ENCODE measurements around the gene ANKRD33B. TPM values are rescaled to one million over a fixed set of nuclear protein-coding genes. Genes with fewer than 3 reads are reported as not detected.

ANKRD33B gene
- total and polyA plus RNA-seq, 2 experiments from 2014 or later: 2.9 to 15.4 TPM

- Histone ChIP-seq H3F3A (replicated peaks; ENCODE audit: low read depth) (no peaks in the 10 kb centered on the region), H3K36me3 (ENCODE audit: insufficient read depth) (no peaks in the 10 kb centered on the region), H3K9me2 (ENCODE audit: insufficient read depth) (no peaks in the 10 kb centered on the region), H3K27me3 (ENCODE audit: insufficient read depth) (no peaks in the 10 kb centered on the region), H3K4me3 (no peak overlapping the region), H3K4me1 (ENCODE audit: insufficient read depth) (peaks cover 12% of the 10 kb centered on the region), H3K4me2 (no peak overlapping the region), H4K20me1 (replicated peaks; ENCODE audit: insufficient read depth) (peaks cover 6% of the 10 kb centered on the region), H3K79me2 (replicated peaks; ENCODE audit: insufficient read depth) (no peaks in the 10 kb centered on the region; the same call in 1 of the 2 replicates), H2AFZ (no peak overlapping the region), H3K27ac (ENCODE audit: low read depth) (no peak overlapping the region)
- H3K4me1 Mint-ChIP-seq: peaks cover 43% of the 10 kb centered on the region
- no peaks in the 10 kb centered on the region for H3K9me3 Mint-ChIP-seq
- no peak overlapping the region for H3K4me3 Mint-ChIP-seq
- H3K27ac Mint-ChIP-seq: no peak overlapping the region; the same call in 1 of the 2 replicates
- TF ChIP-seq JUNB (IDR thresholded peaks at IDR 0.05; ENCODE audit: unreplicated experiment) (no peak), EZH2 (IDR thresholded peaks at IDR 0.05; ENCODE audit: low read depth, unreplicated experiment) (no peak), ETS1 (IDR thresholded peaks at IDR 0.05) (no peak), REST (IDR thresholded peaks at IDR 0.05; ENCODE audit: unreplicated experiment) (no peak), EZH2phosphoT487 (IDR thresholded peaks at IDR 0.05; ENCODE audit: unreplicated experiment) (no peak), CREB1 (CRISPR knock-in tag; IDR thresholded peaks at IDR 0.05; ENCODE audit: low read depth) (no peak), ZNF462 (CRISPR knock-in tag; IDR thresholded peaks at IDR 0.05) (no peak), NANOG (IDR thresholded peaks at IDR 0.05; ENCODE audit: borderline replicate concordance) (no peak), ZNF331 (CRISPR knock-in tag; IDR thresholded peaks at IDR 0.05; ENCODE audit: low read depth) (no peak), ZNF114 (CRISPR knock-in tag; IDR thresholded peaks at IDR 0.05) (no peak), STAT1 (IDR thresholded peaks at IDR 0.05; ENCODE audit: unreplicated experiment) (no peak), POLR2AphosphoS5 (IDR thresholded peaks at IDR 0.05; ENCODE audit: low read depth) (no peak), CTCF (conservative IDR thresholded peaks at IDR 0.05; ENCODE audit: low read depth in 2 of 2) (no peak)
- H3K27me3 Mint-ChIP-seq (ENCODE audit: insufficient read depth, low read depth, poor library complexity): peaks cover 18% of the 10 kb centered on the region
- DNase-seq (ENCODE audit: low spot score) (no peak), ATAC-seq (no peak)
- no peaks in the 10 kb centered on the region for H3K36me3 Mint-ChIP-seq (ENCODE audit: low read depth)
Observed at GRCh38 chr5:10705747-10706146, 141.9 kb downstream of the ANKRD33B start.

Measured in GM23338 (cell line).